HUES48 (cell line): ENCODE data around the gene RRAD.

Experiments
- H3K27ac ChIP-seq: one replicate; pipeline ENCODE4 v1.7.0; 2013; ENCODE audit warnings: low read depth, low read length, inconsistent platforms
- H3K27me3 ChIP-seq: 2 replicates; pipeline ENCODE4 v1.6.1; 2013; ENCODE audit warnings: mild to moderate bottlenecking, low read length; ENCODE audit not compliant: control insufficient read depth, insufficient read depth
- H3K36me3 ChIP-seq: 2 replicates; pipeline ENCODE4 v1.6.1; 2013; ENCODE audit warnings: low read length; ENCODE audit not compliant: control insufficient read depth, insufficient read depth
- H3K4me1 ChIP-seq: 2 replicates; pipeline ENCODE4 v1.6.1; 2013; ENCODE audit warnings: mild to moderate bottlenecking, low read length; ENCODE audit not compliant: control insufficient read depth, insufficient read depth
- H3K4me3 ChIP-seq: 2 replicates; pipeline ENCODE4 v1.5.1; 2013; ENCODE audit warnings: mild to moderate bottlenecking, low read depth, low read length
- H3K9ac ChIP-seq: 2 replicates; pipeline ENCODE4 v1.6.1; 2013; ENCODE audit warnings: mild to moderate bottlenecking, low read depth, low read length, moderate library complexity
- H3K9me3 ChIP-seq: 2 replicates; pipeline ENCODE4 v1.6.1; 2013; ENCODE audit warnings: low read length; ENCODE audit not compliant: control insufficient read depth, insufficient read depth

Gene RRAD

GRCh38 chr16:66873685-66874055, 51.7 kb downstream of the RRAD start:
- no peaks in the 10 kb centered on the region for H3K9me3 ChIP-seq
- no peaks in the 10 kb centered on the region for H3K36me3 ChIP-seq
- 0 out of 2 replicates have a peak, but pooled peaks cover 4% of the 10 kb centered on the region for H3K4me1 ChIP-seq
- no peaks in the 10 kb centered on the region; the same call in 1 of the 2 replicates for H3K27me3 ChIP-seq
- no peak overlapping the region for H3K27ac ChIP-seq
- no peak overlapping the region for H3K9ac ChIP-seq
- H3K4me3 ChIP-seq, result no peak overlapping the region

GRCh38 chr16:66872943-66873684, 52.2 kb downstream of the RRAD start:
- Histone ChIP-seq H3K27ac (peak overlapping the region; percentile 65), H3K4me3 (peak overlapping the region; percentile 57), H3K4me1 (0 out of 2 replicates have a peak, but pooled peaks cover 4% of the 10 kb centered on the region)

GRCh38 chr16:66872559-66872942, 52.8 kb downstream of the RRAD start:
- Histone ChIP-seq H3K4me1 (0 out of 2 replicates have a peak, but pooled peaks cover 4% of the 10 kb centered on the region), H3K27me3 (no peaks in the 10 kb centered on the region), H3K36me3 (no peaks in the 10 kb centered on the region), H3K9me3 (no peaks in the 10 kb centered on the region), H3K27ac (no peak overlapping the region), H3K9ac (no peak overlapping the region), H3K4me3 (peak overlapping the region; percentile 57)

More at GRCh38 chr16:66872943-66873684, 52.2 kb downstream of the RRAD start:
- H3K36me3 ChIP-seq, result no peaks in the 10 kb centered on the region
- no peaks in the 10 kb centered on the region for H3K9me3 ChIP-seq
- peak overlapping the region; percentile 21; the same call in 1 of the 2 replicates for H3K9ac ChIP-seq
- no peaks in the 10 kb centered on the region for H3K27me3 ChIP-seq

GRCh38 chr16:66871840-66872239, 53.5 kb downstream of the RRAD start:
- no peak overlapping the region for H3K27ac ChIP-seq
- H3K27me3 ChIP-seq, result no peaks in the 10 kb centered on the region
- no peak overlapping the region for H3K9ac ChIP-seq
- no peaks in the 10 kb centered on the region for H3K9me3 ChIP-seq
- no peaks in the 10 kb centered on the region for H3K36me3 ChIP-seq
- 0 out of 2 replicates have a peak, but pooled peaks cover 4% of the 10 kb centered on the region for H3K4me1 ChIP-seq
- no peak overlapping the region for H3K4me3 ChIP-seq
